ENCODE results near the gene REC8. TPM values are rescaled to one million over a fixed set of nuclear protein-coding genes. Genes with fewer than 3 reads are reported as not detected.

REC8 gene
- total and polyA plus RNA-seq, 2 of the 13 experiments (the other 11 are each of a cell fraction or from before 2014, with no cell fraction given): 3.4 to 14.7 TPM

GRCh38 chr14:24188251-24189058, 16.6 kb downstream of the REC8 start, which contains the start of gene IPO4 (continued):
- no peak; the same call in none of the 2 replicates for TF ChIP-seq PRDM4 (CRISPR knock-in tag; IDR thresholded peaks at IDR 0.05; ENCODE audit: borderline replicate concordance)
- TF ChIP-seq XRCC5 (optimal IDR thresholded peaks at IDR 0.05; ENCODE audit: low read length): peak; percentile 100
- TF ChIP-seq YEATS2 (CRISPR knock-in tag; IDR thresholded peaks at IDR 0.05; ENCODE audit: borderline replicate concordance): peak; percentile 100
- peak; percentile 98 for TF ChIP-seq HIVEP1 (CRISPR knock-in tag; IDR thresholded peaks at IDR 0.05)
- peak; percentile 98 for TF ChIP-seq THAP7 (CRISPR knock-in tag; IDR thresholded peaks at IDR 0.05)
- peak; percentile 81; the same call in 1 of the 2 replicates for TF ChIP-seq ZFP36L1 (CRISPR knock-in tag; IDR thresholded peaks at IDR 0.05)
- peak; percentile 98 for TF ChIP-seq ZNF678 (CRISPR knock-in tag; IDR thresholded peaks at IDR 0.05)
- TF ChIP-seq SIN3B (IDR thresholded peaks at IDR 0.05; ENCODE audit: low read length): peak; percentile 98
- peak; percentile 99 for TF ChIP-seq IKZF5 (CRISPR knock-in tag; IDR thresholded peaks at IDR 0.05)
- TF ChIP-seq ZNF326 (CRISPR knock-in tag; IDR thresholded peaks at IDR 0.05; ENCODE audit: borderline replicate concordance): no peak
- peak; percentile 79 for TF ChIP-seq HMG20B (CRISPR knock-in tag; conservative IDR thresholded peaks at IDR 0.05)
- TF ChIP-seq SAFB2 (CRISPR knock-in tag; IDR thresholded peaks at IDR 0.05; ENCODE audit: borderline replicate concordance, low read depth): peak; percentile 99; the same call in 1 of the 2 replicates
- TF ChIP-seq MIER2 (CRISPR knock-in tag; IDR thresholded peaks at IDR 0.05): peak; percentile 91
- peak; percentile 98 for TF ChIP-seq ZNF782 (CRISPR knock-in tag; IDR thresholded peaks at IDR 0.05; ENCODE audit: borderline replicate concordance)
- peak; percentile 89 for TF ChIP-seq USF2 (IDR thresholded peaks at IDR 0.05; ENCODE audit: low read depth, low read length)
- peak; percentile 94 for TF ChIP-seq USF2 (CRISPR knock-in tag; IDR thresholded peaks at IDR 0.05; ENCODE audit: borderline replicate concordance)
- peak; percentile 100 for TF ChIP-seq ZNF501 (CRISPR knock-in tag; IDR thresholded peaks at IDR 0.05)
- peak; percentile 95 for TF ChIP-seq TMF1 (CRISPR knock-in tag; IDR thresholded peaks at IDR 0.05; ENCODE audit: low read depth)
- peak; percentile 88 for TF ChIP-seq ZNF790 (CRISPR knock-in tag; IDR thresholded peaks at IDR 0.05; ENCODE audit: borderline replicate concordance)
- TF ChIP-seq NFIC (IDR thresholded peaks at IDR 0.05; ENCODE audit: low read length): no peak
- peak; percentile 72 for TF ChIP-seq RFX5 (IDR thresholded peaks at IDR 0.05; ENCODE audit: low read depth, low read length)
- peak; percentile 95 for TF ChIP-seq ZMAT3 (CRISPR knock-in tag; conservative IDR thresholded peaks at IDR 0.05)
- peak; percentile 96 for TF ChIP-seq AKAP8 (CRISPR knock-in tag; IDR thresholded peaks at IDR 0.05)

Data from HepG2 (cell line).